COR-L47 (cell line): ENCODE measurements around the gene ANXA9.

Experiments used
- DNase-seq: peaks from one replicate; lab custom pipeline; 2025; lab: John Stamatoyannopoulos, UW

The ANXA9 gene, protein sequence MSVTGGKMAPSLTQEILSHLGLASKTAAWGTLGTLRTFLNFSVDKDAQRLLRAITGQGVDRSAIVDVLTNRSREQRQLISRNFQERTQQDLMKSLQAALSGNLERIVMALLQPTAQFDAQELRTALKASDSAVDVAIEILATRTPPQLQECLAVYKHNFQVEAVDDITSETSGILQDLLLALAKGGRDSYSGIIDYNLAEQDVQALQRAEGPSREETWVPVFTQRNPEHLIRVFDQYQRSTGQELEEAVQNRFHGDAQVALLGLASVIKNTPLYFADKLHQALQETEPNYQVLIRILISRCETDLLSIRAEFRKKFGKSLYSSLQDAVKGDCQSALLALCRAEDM

DNA sequence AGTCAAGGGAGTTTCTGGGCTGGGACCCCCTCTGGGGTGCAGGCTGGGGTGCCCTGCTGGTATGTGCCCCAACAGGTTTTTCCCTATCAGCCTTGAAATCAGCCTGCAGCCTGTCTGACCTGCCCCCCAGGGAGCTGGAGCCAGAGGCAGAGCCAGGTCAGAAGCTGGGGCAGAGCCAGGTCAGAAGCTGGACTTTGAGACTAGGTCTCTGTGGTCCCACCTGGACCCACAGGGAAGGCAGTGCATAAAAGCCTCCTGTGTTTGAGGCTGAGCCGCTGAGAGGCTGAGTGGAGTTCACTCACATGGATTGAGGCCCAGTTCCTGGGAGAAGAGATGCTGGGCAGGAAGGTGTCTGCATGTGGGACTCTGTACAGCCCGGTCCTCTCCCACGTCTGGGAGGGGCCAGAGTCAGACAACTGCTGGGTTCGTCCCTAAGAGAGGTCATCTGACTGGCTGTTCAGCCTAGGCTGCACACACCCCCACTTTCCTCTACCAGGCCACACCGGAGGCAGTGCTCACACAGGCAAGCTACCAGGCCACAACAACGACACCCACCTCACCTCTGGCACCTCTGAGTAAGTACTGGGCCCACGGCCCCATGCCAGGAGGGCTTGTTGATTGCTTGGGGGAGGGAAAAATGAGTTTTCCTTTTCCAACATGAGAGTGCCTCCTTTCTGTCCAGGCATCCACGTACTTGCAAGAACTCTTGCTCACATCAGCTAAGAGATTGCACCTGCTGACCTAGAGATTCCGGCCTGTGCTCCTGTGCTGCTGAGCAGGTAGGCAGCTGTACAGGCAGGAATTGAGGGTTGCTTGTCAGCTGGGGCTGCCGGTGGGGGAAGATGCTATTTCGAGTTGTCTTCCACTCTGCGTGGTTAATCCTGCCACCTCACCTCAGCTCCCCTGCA lies at the start of gene ANXA9:
TSS of gene ANXA9 (plus strand) at position 488 of the 908 bp plus-strand sequence. CDS start 814 bp downstream, outside the sequence.
- DNase-seq = no peak

DNA sequence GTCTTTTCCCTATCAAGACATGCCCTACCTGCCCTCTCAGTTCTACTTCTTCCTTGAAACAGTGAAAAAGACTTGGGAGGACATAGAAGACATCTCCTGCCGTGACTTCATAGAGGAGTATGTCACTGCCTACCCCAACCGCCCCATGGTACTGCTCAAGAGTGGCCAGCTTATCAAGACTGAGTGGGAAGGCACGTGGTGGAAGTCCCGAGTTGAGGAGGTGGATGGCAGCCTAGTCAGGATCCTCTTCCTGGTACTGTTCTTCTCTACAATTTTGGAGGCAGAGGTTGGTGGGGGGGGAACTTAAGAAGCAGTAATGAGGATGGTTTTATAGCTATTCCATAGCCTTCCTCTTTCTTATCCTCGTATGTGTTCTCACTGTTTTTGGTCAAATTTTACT lies 37.2 kb upstream of the ANXA9 start:
- DNase-seq = no peak

GRCh38 chr1:150954708-150955107 lies 27.4 kb upstream of the ANXA9 start:
- DNase-seq = no peak

GRCh38 chr1:150955280-150955679 lies 26.8 kb upstream of the ANXA9 start:
- no peak for DNase-seq

GRCh38 chr1:150957666-150958065 lies 24.4 kb upstream of the ANXA9 start:
- DNase-seq = no peak

DNA sequence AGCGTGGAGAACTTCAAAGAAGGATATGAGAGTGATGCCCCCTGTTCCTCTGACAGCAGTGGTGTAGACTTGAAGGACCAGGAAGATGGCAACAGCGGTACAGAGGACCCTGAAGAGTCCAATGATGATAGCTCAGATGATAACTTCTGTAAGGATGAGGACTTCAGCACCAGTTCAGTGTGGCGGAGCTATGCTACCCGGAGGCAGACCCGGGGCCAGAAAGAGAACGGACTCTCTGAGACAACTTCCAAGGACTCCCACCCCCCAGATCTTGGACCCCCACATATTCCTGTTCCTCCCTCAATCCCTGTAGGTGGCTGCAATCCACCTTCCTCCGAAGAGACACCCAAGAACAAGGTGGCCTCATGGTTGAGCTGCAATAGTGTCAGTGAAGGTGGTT lies 21.4 kb upstream of the ANXA9 start:
- DNase-seq = no peak

DNA sequence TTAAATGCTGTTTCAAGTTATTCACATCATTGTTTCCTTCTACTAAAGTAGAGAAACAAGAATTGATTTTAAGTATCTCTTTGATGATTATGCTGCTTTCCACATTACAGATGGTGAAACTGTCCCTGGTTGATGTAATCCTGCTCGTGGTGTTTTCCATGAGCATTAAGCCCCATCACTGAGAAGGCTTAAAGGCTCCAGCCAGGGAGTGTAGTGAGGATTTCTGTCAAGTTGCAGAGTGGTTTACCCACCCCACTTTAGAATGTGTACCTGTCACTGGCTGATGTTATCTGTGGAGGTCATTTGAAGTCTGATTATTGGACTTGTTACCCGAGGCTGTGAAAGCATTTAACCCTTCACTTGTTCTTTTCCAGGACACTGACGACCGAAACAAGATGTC lies 20.3 kb upstream of the ANXA9 start:
- no peak for DNase-seq

- DNase-seq = no peak
These were observed 18.6 kb upstream of the ANXA9 start for GRCh38 chr1:150963321-150964163.

DNA sequence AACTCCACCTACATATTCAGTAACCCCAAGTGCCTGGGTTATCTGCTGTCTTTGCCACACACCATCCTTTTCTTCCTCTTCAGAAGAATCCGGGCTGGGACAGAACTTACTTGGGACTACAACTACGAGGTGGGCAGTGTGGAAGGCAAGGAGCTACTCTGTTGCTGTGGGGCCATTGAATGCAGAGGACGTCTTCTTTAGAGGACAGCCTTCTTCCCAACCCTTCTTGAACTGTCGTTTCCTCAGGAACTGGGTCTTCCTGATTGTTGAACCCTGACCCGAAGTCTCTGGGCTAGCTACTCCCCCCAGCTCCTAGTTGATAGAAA lies 18.0 kb upstream of the ANXA9 start:
- no peak for DNase-seq

DNA sequence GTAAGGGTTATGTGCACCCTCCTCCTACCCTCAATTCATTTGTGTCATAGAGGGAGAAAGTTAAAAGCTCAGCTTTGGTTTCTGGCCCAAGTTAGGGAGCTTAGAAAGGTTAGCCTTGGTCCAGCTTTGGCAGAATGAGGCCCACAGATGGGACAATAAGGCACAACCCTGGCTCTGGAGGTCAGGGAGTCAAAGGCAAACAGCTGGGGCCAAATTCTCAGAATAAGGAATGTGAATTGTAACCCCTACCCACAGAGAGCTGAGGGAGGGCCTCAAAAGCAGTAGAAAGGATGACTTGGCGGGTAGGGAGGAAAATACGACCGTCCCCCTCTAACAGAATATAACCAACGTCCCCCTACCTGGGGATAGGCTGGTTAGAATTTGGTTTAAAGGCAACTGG lies 16.5 kb upstream of the ANXA9 start:
- no peak for DNase-seq

DNA sequence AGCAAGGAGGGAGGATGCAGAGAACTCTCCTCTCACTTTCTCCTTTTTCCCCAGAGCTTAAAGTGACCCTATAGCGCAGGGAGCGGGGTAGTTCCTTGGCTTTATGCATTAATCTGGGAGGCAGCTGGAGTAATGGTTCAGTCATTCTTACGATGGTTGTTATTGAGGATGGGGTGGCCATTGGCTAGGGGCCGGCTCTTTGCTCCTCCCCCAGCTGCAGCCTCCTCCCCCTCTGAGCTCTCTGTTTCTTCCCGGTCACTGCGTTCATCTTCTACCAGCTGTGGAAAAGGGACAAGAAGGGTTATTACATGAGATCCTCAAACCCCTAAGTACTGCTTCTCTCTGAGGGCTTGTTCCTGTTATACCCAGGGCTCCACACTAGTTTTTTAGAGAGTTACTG lies 16.1 kb upstream of the ANXA9 start:
- no peak for DNase-seq

- DNase-seq = no peak
These were observed 14.2 kb upstream of the ANXA9 start for GRCh38 chr1:150967936-150968335.

DNA sequence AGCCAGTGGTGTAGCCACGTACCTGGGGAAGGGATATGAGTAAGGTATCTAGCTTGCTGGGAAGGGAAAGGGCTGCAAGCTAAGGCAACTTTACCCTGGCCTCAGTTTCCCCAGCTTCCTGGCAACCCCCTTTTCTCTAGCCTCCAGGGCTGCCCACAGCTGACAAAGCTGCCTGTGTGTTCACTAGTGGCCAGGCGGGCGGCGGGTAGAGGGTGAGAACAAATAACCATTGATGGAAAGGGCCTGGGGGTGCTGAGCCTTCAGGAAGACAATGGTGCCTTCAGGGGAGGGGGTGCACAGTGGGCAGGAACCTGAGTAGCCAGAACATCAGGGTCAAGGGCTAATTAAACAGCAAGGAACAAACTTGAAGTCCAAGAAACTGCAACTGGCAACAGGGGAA lies 13.6 kb upstream of the ANXA9 start:
- no peak for DNase-seq

DNA sequence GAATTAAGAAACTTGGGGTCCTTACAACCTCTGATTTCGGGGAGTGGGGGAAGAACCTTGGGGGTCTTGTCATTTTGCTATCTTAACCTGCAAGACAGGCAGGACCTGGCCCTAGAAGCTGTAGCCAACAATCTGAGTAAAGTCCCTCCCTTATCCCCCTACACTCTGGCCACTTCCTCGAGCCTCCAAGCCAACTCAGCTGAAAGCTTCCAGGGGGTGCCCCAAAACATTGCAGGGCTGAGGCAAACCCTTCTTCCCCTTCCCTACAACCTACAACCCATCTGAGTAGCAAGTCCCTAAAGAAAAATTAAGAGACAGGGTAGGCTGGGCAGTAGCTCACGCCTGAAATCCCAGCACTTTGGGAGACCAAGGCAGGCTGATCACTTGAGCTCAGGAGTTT lies 12.5 kb upstream of the ANXA9 start:
- DNase-seq = no peak

- no peak for DNase-seq
These were observed 11.1 kb upstream of the ANXA9 start for GRCh38 chr1:150970808-150971582.

DNA sequence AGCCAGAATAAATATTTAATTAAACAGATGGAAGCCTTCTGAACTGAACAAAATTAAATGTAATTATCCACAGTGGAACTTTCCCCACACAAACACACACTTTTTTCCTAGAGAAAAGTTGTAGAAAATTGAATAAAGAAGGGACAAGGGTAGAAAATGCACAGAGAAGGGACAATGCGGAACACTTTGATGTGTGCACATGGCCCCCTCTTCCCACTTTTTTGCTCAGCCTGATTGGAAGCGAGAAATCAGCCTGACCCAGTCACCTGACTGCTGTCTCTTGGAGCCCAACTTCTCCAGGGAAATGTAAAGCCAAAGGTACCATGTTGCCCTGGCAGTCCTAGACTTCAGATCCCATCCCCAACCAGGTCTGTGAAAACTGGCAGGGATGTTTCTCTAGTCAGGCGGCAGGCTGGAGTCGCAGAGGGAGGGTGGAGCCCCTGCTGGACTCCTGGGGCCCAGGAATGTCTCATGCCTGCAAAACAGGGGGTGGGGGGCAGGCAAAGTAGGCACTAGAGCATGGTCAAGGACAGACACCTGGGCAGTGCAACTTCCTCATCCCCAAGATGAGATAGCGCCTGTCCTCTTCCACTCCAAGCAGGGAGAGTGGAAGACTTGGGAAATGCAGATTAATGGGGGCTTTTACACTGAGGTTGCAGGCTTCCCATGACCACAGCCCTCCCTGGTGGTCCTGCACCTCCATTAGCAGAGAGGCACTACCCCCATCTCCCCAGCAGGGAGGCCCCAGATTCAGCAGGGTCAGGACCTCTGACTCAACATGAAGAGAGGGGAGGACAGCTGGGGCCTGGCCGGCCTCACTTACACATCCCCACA lies 10.3 kb upstream of the ANXA9 start:
- DNase-seq = no peak

- no peak for DNase-seq
These were observed 9.6 kb upstream of the ANXA9 start for GRCh38 chr1:150972417-150972940.

- no peak for DNase-seq
These were observed 8.7 kb upstream of the ANXA9 start for GRCh38 chr1:150973258-150973835.

DNA sequence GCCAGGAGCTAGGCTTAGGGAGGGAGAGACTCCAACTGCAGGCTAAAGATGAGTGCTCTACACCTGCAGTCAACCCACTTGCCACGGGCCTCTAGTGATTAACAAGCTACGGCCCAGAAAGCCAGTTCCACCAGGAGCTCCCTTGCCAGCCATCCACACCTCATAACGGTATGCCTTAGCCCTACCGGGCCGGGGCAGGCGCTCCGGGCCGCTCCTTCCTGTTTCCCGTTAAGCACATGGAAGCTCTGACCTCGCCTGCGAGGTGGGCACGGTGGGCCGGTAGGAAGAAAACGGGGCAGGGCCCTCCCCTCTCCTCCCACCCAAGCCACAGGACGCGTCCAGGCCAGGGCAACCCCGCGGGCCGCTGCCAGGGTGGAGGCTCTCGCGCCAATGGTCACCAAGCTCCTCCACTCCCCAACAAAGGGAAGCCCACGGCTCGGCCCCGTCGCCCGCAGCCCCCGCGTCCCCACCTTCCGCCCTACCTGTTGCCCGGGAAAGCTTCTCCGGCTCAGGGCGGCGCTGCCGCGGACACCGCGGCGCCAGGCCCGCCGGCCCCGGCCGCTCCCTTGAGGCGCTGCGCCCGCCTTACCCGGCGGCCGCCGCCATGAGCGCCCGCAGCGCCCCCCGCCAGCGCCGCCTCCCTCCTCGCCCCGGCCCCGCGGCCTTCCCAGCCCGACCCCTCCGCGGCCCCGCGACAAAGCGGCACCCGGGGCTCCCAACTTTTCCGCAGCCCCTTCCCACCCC lies 8.1 kb upstream of the ANXA9 start:
- no peak for DNase-seq
